ENCODE data around the gene ECE1. TPM values are rescaled to one million over a fixed set of nuclear protein-coding genes. Genes with fewer than 3 reads are reported as not detected.

The ECE1 gene
- total RNA-seq, 1 donor from 2014 or later = 336 TPM

GRCh38 chr1:21254335-21254951 lies 35.8 kb downstream of the ECE1 start:
- Histone ChIP-seq H3K36me3 (peaks cover 46 to 69% of the 10 kb centered on the region in 2 donors), H3K9me3 (no peaks in the 10 kb centered on the region), H3K27me3 (no peaks in the 10 kb centered on the region), H3K4me1 (peaks cover 19 to 42% of the 10 kb centered on the region in 2 donors), H3K4me3 (no peak overlapping the region), H3K27ac (peak overlapping the region; percentile 76 to 80)
- intact Hi-C loops (cut with DNase I) = loop anchor here (2.0 kb wide), 2 partner anchors 16 to 22 kb away; no protein-coding TSS in a partner anchor
- DNase-seq (ENCODE audit: low spot score in 2 of 2) = no peak
- TF ChIP-seq CTCF (IDR thresholded peaks at IDR 0.05) = no peak

GRCh38 chr1:21251773-21252471 lies 38.3 kb downstream of the ECE1 start:
- TF ChIP-seq CTCF (IDR thresholded peaks at IDR 0.05) = no peak
- intact Hi-C loops (cut with DNase I) = loop anchor here (1.0 to 2.0 kb wide), 2 partner anchors 10 to 39 kb away; partner anchors contain the start of gene ECE1
- DNase-seq (ENCODE audit: low spot score in 2 of 2) = peak; percentile 77 to 97
- no peak overlapping the region for H3K4me3 ChIP-seq
- H3K36me3 ChIP-seq = peaks cover 39 to 67% of the 10 kb centered on the region in 2 donors
- peak overlapping the region; percentile 76 to 80 for H3K27ac ChIP-seq
- H3K27me3 ChIP-seq = no peaks in the 10 kb centered on the region
- H3K9me3 ChIP-seq = no peaks in the 10 kb centered on the region
- H3K4me1 ChIP-seq = peaks cover 19 to 42% of the 10 kb centered on the region in 2 donors

DNA sequence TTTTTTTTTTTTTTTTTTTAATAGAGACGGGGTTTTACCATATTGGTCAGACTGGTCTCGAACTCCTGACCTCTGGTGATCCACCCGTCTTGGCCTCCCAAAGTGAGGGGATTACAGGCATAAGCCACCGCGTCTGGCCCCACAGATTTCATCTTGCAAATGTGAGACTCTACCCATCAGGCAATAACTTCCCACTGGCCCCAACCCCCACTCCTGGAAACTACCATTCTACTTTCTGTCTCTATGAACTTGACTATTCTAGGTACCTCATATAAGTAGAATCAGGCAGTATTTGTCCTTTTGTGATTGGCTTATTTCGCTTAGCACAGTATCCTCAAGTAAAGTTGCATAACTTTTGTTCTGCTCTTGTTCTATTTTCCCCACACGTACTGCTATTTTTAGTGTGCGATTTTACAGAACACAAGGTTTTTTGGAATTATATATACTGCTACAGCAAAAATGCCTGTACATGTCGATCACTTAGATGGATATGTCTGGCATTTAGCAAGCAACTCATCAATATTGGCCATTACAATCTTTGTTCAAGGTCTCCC lies 40.2 kb downstream of the ECE1 start:
- Histone ChIP-seq H3K9me3 (no peaks in the 10 kb centered on the region), H3K27me3 (no peaks in the 10 kb centered on the region), H3K36me3 (peaks cover 42 to 69% of the 10 kb centered on the region in 2 donors), H3K4me3 (no peak overlapping the region), H3K4me1 (peaks cover 18 to 35% of the 10 kb centered on the region in 2 donors), H3K27ac (peak overlapping the region in 1 of 2 donors; percentile 80)
- DNase-seq (ENCODE audit: low spot score in 2 of 2) = no peak
- no peak for TF ChIP-seq CTCF (IDR thresholded peaks at IDR 0.05)
- intact Hi-C loops (cut with DNase I) = no loop called here

- TF ChIP-seq CTCF (IDR thresholded peaks at IDR 0.05) = no peak
- DNase-seq (ENCODE audit: low spot score in 2 of 2) = no peak
- H3K9me3 ChIP-seq = no peaks in the 10 kb centered on the region
- intact Hi-C loops (cut with DNase I) = no loop called here
- peaks cover 61 to 82% of the 10 kb centered on the region in 2 donors for H3K36me3 ChIP-seq
- H3K4me1 ChIP-seq = peaks cover 8 to 17% of the 10 kb centered on the region in 2 donors
- no peak overlapping the region for H3K4me3 ChIP-seq
- no peaks in the 10 kb centered on the region for H3K27me3 ChIP-seq
- H3K27ac ChIP-seq = no peak overlapping the region
Observed at GRCh38 chr1:21247892-21248715, 42.2 kb downstream of the ECE1 start.

DNA sequence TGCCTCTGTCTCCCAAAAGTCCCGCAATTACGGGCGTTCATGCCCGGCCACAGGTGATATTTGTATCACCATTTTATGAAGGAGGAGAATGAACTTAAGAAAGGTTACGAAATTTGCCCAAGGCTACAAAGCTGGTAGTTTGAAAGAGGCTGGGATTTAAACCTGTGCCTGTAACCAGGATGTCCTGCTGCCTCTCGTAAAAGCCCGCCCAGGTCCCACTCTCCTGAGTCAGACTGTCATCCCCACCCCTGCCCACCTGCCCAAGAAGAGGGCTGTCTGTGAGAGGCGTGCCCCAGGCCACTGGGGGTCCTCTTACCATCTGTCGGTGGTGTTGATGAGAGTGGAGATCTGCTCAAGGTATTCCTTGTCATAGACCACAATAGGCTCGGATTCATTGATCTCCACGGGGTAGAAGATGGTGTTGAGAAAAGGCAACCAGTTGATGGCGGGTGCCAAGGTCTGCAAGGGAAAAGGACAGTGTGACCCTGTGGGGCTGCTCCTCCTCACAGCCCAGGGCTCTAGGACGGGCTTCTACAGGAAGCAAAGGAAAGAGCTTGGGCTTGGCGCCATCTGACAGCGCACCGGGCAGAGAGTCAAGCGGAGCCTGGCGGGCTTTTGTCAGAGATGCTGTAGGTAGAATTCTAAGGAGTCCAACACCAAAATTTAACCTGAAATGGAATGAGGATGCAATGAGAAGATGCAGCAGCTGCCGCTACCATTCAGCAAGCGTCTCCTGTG lies 43.2 kb downstream of the ECE1 start:
- intact Hi-C loops (cut with DNase I) = no loop called here
- Histone ChIP-seq H3K4me1 (peaks cover 3 to 8% of the 10 kb centered on the region in 2 donors), H3K4me3 (no peak overlapping the region), H3K36me3 (peaks cover 70 to 93% of the 10 kb centered on the region in 2 donors), H3K27ac (no peak overlapping the region), H3K27me3 (no peaks in the 10 kb centered on the region), H3K9me3 (no peaks in the 10 kb centered on the region)
- no peak for TF ChIP-seq CTCF (IDR thresholded peaks at IDR 0.05)
- DNase-seq (ENCODE audit: low spot score in 2 of 2) = no peak
